ENCODE results near the gene AGAP3. TPM values are rescaled to one million over a fixed set of nuclear protein-coding genes. Genes with fewer than 3 reads are reported as not detected.

Gene AGAP3
- total RNA-seq, 2 experiments from 2014 or later, result 29.8 to 36.5 TPM

- no peak overlapping the region for H3K4me3 Mint-ChIP-seq
- no peaks in the 10 kb centered on the region for H3K9me3 Mint-ChIP-seq
- peaks cover 3% of the 10 kb centered on the region for H3K4me1 Mint-ChIP-seq (ENCODE audit: low read depth)
- H3K27me3 Mint-ChIP-seq, result no peaks in the 10 kb centered on the region
- CTCF ChIA-PET, result no interaction called here
- H3K36me3 Mint-ChIP-seq, result peaks cover 21% of the 10 kb centered on the region
- POLR2A ChIA-PET, result interaction anchor here (1.7 to 1.8 kb wide), 2 partner anchors 12 to 14 kb away, joined by 4 to 5 read pairs; partner anchors contain the start of gene FASTK
- intact Hi-C loops (cut with micrococcal nuclease), result no loop called here
- H3K27ac Mint-ChIP-seq, result no peak overlapping the region
- DNase-seq, result no peak
Measured at GRCh38 chr7:151066273-151066974, 19.9 kb upstream of the AGAP3 start.

- H3K4me1 Mint-ChIP-seq (ENCODE audit: low read depth), result no peaks in the 10 kb centered on the region
- POLR2A ChIA-PET, result interaction anchor here (0.9 to 1.8 kb wide), 3 partner anchors 8 to 12 kb away, joined by 3 to 5 read pairs (median 4); partner anchors contain the start of gene FASTK
- DNase-seq, result no peak
- intact Hi-C loops (cut with micrococcal nuclease), result no loop called here
- no peaks in the 10 kb centered on the region for H3K9me3 Mint-ChIP-seq
- H3K36me3 Mint-ChIP-seq, result peaks cover 24% of the 10 kb centered on the region
- no peaks in the 10 kb centered on the region for H3K27me3 Mint-ChIP-seq
- no peak overlapping the region for H3K27ac Mint-ChIP-seq
- no peak overlapping the region for H3K4me3 Mint-ChIP-seq
- CTCF ChIA-PET, result interaction anchor here (0.6 to 1.3 kb wide), 5 partner anchors 9 to 56 kb away, joined by 3 read pairs; no protein-coding TSS in a partner anchor
Measured at GRCh38 chr7:151068069-151068773, 18.1 kb upstream of the AGAP3 start.

- Mint-ChIP-seq H3K27me3 (no peaks in the 10 kb centered on the region), H3K4me3 (no peak overlapping the region), H3K9me3 (no peaks in the 10 kb centered on the region), H3K4me1 (ENCODE audit: low read depth) (no peaks in the 10 kb centered on the region), H3K27ac (no peak overlapping the region), H3K36me3 (peaks cover 26% of the 10 kb centered on the region)
- POLR2A ChIA-PET, result no interaction called here
- DNase-seq, result no peak
- intact Hi-C loops (cut with micrococcal nuclease), result no loop called here
- CTCF ChIA-PET, result no interaction called here
Measured at GRCh38 chr7:151069841-151070573, 16.3 kb upstream of the AGAP3 start.

- Mint-ChIP-seq H3K27me3 (no peaks in the 10 kb centered on the region), H3K9me3 (no peaks in the 10 kb centered on the region), H3K27ac (no peak overlapping the region), H3K4me1 (ENCODE audit: low read depth) (no peaks in the 10 kb centered on the region), H3K4me3 (no peak overlapping the region), H3K36me3 (peaks cover 23% of the 10 kb centered on the region)
- ChIA-PET POLR2A (interaction anchor here (1.3 kb wide), 1 partner anchor 10 kb away, joined by 4 read pairs; no protein-coding TSS in a partner anchor), CTCF (interaction anchor here (0.6 kb wide), 1 partner anchor 42 kb away, joined by 3 read pairs; the partner anchor contains the start of gene ABCB8)
- no peak for DNase-seq
- intact Hi-C loops (cut with micrococcal nuclease), result no loop called here
Measured at GRCh38 chr7:151070574-151070960, 15.7 kb upstream of the AGAP3 start.

GRCh38 chr7:151071032-151071866, 15.0 kb upstream of the AGAP3 start:
- peaks cover 26% of the 10 kb centered on the region for H3K36me3 Mint-ChIP-seq
- no peak overlapping the region for H3K27ac Mint-ChIP-seq
- POLR2A ChIA-PET, result interaction anchor here (1.3 kb wide), 1 partner anchor 11 kb away, joined by 4 read pairs; no protein-coding TSS in a partner anchor

GRCh38 chr7:151073990-151074389, 12.3 kb upstream of the AGAP3 start:
- no peak overlapping the region for H3K4me3 Mint-ChIP-seq
- no peaks in the 10 kb centered on the region for H3K27me3 Mint-ChIP-seq
- peaks cover 25% of the 10 kb centered on the region for H3K36me3 Mint-ChIP-seq
- ChIA-PET CTCF (no interaction called here), POLR2A (no interaction called here)
- intact Hi-C loops (cut with micrococcal nuclease), result no loop called here
- no peak overlapping the region for H3K27ac Mint-ChIP-seq
- H3K4me1 Mint-ChIP-seq (ENCODE audit: low read depth), result peaks cover 7% of the 10 kb centered on the region
- no peak for DNase-seq
- H3K9me3 Mint-ChIP-seq, result no peaks in the 10 kb centered on the region

More at GRCh38 chr7:151071032-151071866, 15.0 kb upstream of the AGAP3 start:
- intact Hi-C loops (cut with micrococcal nuclease), result no loop called here
- H3K9me3 Mint-ChIP-seq, result no peaks in the 10 kb centered on the region
- CTCF ChIA-PET, result interaction anchor here (0.6 to 0.7 kb wide), 2 partner anchors 43 to 85 kb away, joined by 3 read pairs; partner anchors contain the start of gene ABCB8
- no peak for DNase-seq
- H3K4me1 Mint-ChIP-seq (ENCODE audit: low read depth), result no peaks in the 10 kb centered on the region
- no peak overlapping the region for H3K4me3 Mint-ChIP-seq
- no peaks in the 10 kb centered on the region for H3K27me3 Mint-ChIP-seq

- intact Hi-C loops (cut with micrococcal nuclease), result no loop called here
- POLR2A ChIA-PET, result no interaction called here
Measured at GRCh38 chr7:151074817-151075661, 11.2 kb upstream of the AGAP3 start.

GRCh38 chr7:151075662-151075971, 10.7 kb upstream of the AGAP3 start:
- no peaks in the 10 kb centered on the region for H3K9me3 Mint-ChIP-seq
- H3K27ac Mint-ChIP-seq, result no peak overlapping the region
- no peak for DNase-seq
- ChIA-PET POLR2A (no interaction called here), CTCF (no interaction called here)
- peaks cover 21% of the 10 kb centered on the region for H3K36me3 Mint-ChIP-seq
- intact Hi-C loops (cut with micrococcal nuclease), result no loop called here
- no peak overlapping the region for H3K4me3 Mint-ChIP-seq
- peaks cover 16% of the 10 kb centered on the region for H3K4me1 Mint-ChIP-seq (ENCODE audit: low read depth)
- H3K27me3 Mint-ChIP-seq, result no peaks in the 10 kb centered on the region

More at GRCh38 chr7:151074817-151075661, 11.2 kb upstream of the AGAP3 start:
- Mint-ChIP-seq H3K4me3 (no peak overlapping the region), H3K36me3 (peaks cover 22% of the 10 kb centered on the region), H3K4me1 (ENCODE audit: low read depth) (peaks cover 16% of the 10 kb centered on the region), H3K27ac (peak overlapping the region; percentile 5), H3K9me3 (no peaks in the 10 kb centered on the region), H3K27me3 (no peaks in the 10 kb centered on the region)
- CTCF ChIA-PET, result no interaction called here
- no peak for DNase-seq

- peaks cover 16% of the 10 kb centered on the region for H3K4me1 Mint-ChIP-seq (ENCODE audit: low read depth)
- intact Hi-C loops (cut with micrococcal nuclease), result no loop called here
- POLR2A ChIA-PET, result interaction anchor here (1.1 kb wide), 1 partner anchor 8 kb away, joined by 3 read pairs; no protein-coding TSS in a partner anchor
- no peaks in the 10 kb centered on the region for H3K27me3 Mint-ChIP-seq
- H3K4me3 Mint-ChIP-seq, result no peak overlapping the region
- peaks cover 18% of the 10 kb centered on the region for H3K36me3 Mint-ChIP-seq
- no peak overlapping the region for H3K27ac Mint-ChIP-seq
- no peaks in the 10 kb centered on the region for H3K9me3 Mint-ChIP-seq
- no peak for DNase-seq
- CTCF ChIA-PET, result no interaction called here
Measured at GRCh38 chr7:151075978-151076426, 10.3 kb upstream of the AGAP3 start.

GRCh38 chr7:151076863-151077704, 9.2 kb upstream of the AGAP3 start:
- ChIA-PET CTCF (interaction anchor here (1.1 to 1.2 kb wide), 3 partner anchors 9 to 34 kb away, joined by 3 to 4 read pairs (median 4); no protein-coding TSS in a partner anchor), POLR2A (interaction anchor here (0.8 to 1.8 kb wide), 4 partner anchors 9 to 16 kb away, joined by 3 to 4 read pairs (median 3); partner anchors contain the start of gene AGAP3)
- no peak for DNase-seq
- intact Hi-C loops (cut with micrococcal nuclease), result no loop called here
- Mint-ChIP-seq H3K9me3 (no peaks in the 10 kb centered on the region), H3K27ac (no peak overlapping the region), H3K36me3 (peaks cover 16% of the 10 kb centered on the region), H3K27me3 (no peaks in the 10 kb centered on the region), H3K4me1 (ENCODE audit: low read depth) (peaks cover 21% of the 10 kb centered on the region), H3K4me3 (no peak overlapping the region)
